HG03457 (cell line): ENCODE measurements around the gene CTNS.

Experiments
- ATAC-seq: cut with Tn5 transposase; IDR thresholded peaks from one replicate; pipeline ENCODE4 v1.9.1; 2021; ENCODE audit warnings: moderate number of reproducible peaks; ENCODE audit not compliant: unreplicated experiment

The CTNS gene

GRCh38 chr17:3622977-3623594 is 13.5 kb upstream of the CTNS start:
- no peak for ATAC-seq

GRCh38 chr17:3626831-3627768 is 9.5 kb upstream of the CTNS start:
- no peak for ATAC-seq

DNA sequence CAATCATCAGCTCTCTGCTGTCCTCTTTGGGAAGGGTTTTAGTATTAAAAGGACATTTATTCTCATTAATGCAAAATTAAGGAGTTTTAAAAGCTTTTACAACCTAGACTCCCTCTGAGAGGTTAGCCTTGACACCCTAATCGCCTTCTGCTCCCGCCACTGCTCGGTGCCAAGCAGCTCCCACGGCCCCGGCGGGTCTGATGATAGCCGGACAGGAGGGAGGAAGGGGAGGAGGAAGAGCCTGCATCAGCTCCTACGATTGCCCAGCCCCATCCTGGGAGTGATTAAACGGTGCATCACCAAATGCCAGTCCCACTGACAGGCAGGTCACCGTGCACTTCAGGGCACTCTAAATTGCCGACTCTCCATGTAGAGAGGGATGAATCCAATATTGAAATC is 8.8 kb upstream of the CTNS start:
- no peak for ATAC-seq

GRCh38 chr17:3630781-3631180 is 5.8 kb upstream of the CTNS start:
- no peak for ATAC-seq

- ATAC-seq: no peak
Measured at GRCh38 chr17:3632287-3632686, 4.3 kb upstream of the CTNS start.

GRCh38 chr17:3635474-3636153 is 946 bp upstream of the CTNS start:
- no peak for ATAC-seq

- ATAC-seq: peak; percentile 8
Measured at GRCh38 chr17:3636908-3637373, 381 bp downstream of the CTNS start.

DNA sequence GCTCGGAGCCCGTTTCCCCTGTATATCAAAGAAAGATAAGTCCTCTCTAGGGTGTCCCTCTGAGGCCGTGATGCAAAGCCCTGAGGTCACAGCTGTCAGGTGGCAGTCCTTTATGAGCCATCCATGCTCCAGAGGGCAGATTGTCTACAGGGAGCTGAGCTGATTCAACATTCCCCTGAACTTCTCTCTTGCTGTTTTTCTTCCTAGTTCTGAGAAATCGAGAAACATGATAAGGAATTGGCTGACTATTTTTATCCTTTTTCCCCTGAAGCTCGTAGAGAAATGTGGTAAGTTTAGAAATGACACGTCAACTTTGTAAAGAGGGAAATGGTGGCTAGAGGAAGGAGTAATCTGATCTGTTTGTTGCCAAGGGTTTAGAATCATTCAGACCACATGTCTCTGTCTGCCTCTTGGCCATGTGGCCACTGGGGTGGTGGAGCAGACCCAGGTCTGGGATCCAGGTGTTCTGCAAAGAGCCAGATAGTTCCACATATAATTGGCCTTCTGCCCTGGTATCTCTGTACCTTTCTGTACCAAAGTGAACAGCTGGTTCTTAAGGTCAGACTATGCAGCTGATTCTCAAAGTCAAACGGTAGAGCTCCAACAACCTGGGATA is 3.5 kb downstream of the CTNS start:
- no peak for ATAC-seq

DNA sequence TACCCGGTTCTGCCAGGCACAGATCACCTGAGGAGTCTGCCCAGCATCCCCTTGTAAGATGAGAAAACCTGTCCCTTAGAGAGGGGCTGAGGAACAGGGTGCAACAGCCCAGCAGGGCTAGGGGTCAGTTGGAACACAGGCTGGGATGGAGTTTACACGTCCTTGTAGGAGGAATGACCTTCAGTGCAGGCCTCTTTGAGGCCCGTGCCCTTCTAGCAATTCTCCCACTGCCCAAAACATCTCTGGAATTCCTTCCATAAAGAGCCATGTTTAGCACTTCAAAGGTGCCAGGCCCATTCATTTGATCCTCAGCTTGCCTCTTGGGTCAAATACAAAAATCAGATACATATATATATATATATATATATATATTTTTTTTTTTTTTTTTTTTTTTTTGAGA is 4.5 kb downstream of the CTNS start:
- ATAC-seq: no peak

DNA sequence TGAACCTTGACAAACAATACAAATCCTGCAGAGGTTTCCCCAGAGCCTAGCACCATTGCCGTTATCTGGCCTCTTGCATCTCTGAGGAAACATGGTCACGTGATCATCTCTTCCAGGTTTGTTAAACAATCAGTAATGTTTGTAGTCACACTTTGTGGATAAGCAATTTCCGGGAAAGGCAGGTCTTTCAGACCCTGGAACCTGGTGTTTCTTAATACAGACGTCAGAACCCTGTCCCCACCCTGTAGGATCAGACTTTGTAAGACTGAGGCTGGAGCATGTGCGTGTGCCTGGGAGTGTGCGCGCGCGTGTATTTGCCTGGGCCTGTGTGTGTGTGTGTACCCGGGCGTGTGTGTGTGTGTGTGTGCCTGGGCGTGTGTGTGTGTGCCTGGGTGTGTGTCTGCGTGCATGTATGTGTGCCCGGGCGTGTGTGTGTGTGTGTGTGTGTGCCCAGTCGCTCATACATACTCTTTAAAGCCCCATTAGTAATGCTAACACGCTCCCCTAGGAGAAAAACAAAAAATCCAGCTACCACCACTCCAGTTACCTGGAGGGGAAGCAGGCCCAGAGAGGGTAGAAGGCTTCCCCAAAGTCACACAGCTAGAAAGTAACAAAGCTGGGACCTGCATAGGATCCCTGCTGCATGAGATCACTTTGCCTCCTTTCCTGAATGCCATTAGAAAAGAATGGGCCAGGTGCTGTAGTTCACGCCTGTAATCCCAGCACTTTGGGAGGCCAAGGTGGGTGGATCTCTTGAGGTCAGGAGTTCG is 5.3 kb downstream of the CTNS start:
- no peak for ATAC-seq

- ATAC-seq: no peak
Measured at GRCh38 chr17:3643889-3644349, 7.4 kb downstream of the CTNS start.

DNA sequence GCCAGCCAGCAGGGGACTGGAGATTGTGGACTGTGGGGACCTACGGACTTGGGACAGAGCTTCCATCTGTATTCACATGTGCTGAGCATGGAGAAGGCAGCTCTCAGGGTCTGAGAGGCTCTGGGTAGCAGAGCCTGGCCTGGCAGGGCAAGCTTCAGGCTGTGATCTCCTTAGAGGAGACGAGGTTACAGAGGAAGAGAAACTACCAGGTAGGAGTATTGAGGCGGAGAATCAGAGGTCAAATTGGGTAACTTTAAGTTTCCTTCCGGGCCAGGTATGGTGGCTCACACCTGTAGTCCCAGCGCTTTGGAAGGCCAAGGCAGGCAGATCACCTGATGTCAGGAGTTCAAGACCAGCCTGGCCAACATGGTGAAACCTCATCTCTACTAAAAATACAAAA is 8.8 kb downstream of the CTNS start:
- ATAC-seq: no peak

DNA sequence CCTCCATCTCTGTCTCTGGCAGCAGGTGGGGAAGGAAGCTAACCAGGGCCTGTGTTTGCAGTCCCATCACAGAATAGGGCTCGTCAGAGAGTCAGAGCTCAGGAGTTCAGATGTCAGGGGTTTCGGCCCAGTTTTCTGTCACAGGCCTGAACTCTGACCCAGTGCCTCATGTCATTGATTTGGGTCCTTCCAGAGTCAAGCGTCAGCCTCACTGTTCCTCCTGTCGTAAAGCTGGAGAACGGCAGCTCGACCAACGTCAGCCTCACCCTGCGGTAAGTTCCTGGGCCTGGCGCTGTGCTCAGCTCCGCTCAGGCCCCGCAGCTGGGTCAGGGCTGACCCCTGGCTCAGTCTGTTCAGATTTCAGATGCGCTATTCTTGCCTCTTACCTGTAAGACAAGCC is 10.7 kb downstream of the CTNS start:
- no peak for ATAC-seq

DNA sequence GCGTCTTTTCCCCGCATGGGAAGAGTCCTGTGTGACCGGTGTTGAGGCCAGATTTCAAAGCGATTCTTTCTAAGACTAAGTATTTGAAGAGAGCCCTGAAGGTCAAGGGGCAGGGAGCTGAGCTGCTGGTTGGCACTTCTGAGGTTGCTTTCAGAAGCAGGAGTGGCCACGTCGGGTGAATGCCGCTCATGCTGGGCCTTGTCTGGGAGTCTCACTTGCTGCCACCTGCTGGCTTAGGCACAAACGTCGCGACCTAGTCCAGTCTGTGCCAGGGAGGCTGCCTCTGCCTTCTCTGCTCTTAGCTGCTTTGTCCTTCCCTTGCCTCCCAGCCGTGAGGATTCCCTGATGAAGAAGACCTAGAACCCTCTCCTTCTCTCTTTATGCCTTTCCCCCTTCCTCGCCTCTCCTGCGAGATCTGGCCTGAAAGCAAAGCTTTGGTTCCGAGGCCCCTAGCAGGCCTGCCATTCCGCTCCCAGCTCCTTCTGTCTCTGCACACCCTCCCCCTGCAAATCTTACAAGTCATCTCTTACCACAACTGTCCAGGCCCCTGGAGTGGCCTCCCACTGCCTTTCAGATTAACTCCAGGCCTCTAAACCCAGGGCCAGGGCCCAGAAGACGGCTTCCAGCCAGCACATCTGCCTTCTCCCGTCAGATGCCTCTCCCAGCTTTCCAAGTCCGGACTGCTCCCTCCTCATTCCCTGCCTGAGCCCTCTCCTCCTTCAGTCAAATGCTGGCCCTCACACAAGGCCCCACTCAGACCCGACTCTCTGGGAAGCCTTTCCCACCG is 11.4 kb downstream of the CTNS start:
- ATAC-seq: no peak

GRCh38 chr17:3655766-3656165 is 19.2 kb downstream of the CTNS start:
- ATAC-seq: no peak

DNA sequence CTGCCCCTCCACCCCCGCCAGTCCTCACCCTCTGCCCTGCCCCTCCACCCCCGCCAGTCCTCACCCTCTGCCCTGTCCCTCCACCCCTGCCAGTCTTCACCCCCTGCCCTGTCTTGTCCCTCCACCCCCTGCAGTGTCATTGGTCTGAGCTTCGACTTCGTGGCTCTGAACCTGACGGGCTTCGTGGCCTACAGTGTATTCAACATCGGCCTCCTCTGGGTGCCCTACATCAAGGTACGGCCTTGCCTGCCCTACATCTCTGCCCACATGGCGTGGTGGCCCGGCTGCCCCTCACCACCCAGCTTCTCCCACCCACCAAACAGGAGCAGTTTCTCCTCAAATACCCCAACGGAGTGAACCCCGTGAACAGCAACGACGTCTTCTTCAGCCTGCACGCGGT is 19.8 kb downstream of the CTNS start:
- ATAC-seq: no peak

DNA sequence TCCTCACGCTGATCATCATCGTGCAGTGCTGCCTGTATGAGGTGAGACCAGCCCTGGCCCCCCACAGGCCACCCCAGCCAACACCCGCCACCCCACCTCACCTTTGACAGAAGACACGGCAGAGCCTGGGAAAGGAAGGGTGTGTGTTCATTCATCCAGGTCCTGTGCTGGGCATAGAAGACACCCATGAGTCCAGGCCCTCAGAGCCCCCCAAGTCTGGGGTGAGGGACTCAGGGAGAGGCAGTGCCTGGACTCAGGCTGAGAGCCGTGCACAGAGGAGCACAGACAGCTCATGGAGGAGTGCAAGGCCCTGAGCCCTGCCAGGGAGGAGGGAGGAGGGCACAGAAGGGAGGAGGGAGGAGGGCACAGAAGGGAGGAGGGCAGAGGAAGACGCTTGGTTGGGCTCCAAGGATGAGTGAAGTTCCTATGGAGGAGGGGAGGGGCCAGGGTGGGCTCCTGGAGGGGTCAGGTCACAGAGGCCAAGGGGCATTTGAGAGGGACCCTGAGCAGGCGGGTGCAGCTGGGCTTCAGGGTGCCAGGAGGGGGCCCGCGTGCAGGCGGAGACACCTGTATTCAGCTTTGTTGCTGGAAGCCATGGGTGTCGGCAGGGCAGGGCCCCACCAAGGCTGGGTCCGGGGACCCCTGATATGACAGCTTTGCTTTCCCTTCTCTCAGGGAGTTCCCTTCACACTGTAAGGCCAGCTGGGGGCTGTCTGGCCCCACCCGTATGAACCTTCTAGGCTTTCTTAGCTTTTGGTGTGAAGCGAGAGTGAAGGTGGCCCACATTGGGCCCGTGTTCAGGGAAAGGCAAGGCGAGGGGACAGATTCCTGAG is 20.4 kb downstream of the CTNS start:
- ATAC-seq: no peak

DNA sequence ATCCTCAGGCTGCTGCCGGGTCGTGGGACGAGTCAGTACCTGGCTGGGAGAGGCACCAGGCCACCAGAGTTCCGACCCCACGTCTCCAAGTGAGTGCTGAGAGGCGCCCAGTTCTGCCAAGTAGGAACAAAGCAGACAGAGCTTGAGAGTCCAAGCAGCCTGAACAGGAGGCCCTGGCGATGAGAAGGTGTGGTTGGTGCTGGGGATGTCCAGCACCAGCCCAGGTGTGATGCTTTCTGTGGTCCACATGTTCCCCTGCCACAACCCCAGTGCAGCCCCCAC is 21.0 kb downstream of the CTNS start:
- no peak for ATAC-seq
